Midbrain (tissue), 1 donor: ENCODE data around the gene CEP164.
"Not testable (repeated sequence)": the region's sequence is repeated elsewhere in the genome, so short reads cannot be mapped to it uniquely, and the experiment has no call there.

ENCODE experiments used
- DNase-seq: peaks from one replicate; lab custom pipeline; 2025; lab: John Stamatoyannopoulos, UW

The CEP164 gene

DNA sequence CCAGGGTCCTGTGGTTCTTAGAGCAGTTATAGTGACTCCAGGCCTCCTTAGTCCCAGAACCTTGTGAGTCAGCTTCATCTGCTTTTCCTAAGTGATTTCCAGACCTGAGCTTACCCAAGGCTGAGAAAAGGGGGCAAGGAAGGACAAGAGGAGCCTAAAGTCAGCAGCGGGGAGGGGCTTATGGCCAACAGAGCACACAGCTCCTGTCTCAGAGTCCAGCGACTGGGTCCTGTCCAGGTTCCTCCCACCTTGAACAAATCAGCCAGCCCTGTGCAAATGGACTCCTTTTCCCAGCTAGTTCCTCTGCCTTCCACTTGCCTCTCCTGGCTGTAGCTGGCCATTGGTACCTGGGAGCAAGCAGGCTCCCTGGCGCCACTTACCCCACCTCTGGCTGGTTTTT lies 22.5 kb upstream of the CEP164 start:
- no peak for DNase-seq

GRCh38 chr11:117309310-117309709 lies 18.3 kb upstream of the CEP164 start:
- DNase-seq: no peak

GRCh38 chr11:117313091-117313490 lies 14.6 kb upstream of the CEP164 start:
- DNase-seq: no peak

DNA sequence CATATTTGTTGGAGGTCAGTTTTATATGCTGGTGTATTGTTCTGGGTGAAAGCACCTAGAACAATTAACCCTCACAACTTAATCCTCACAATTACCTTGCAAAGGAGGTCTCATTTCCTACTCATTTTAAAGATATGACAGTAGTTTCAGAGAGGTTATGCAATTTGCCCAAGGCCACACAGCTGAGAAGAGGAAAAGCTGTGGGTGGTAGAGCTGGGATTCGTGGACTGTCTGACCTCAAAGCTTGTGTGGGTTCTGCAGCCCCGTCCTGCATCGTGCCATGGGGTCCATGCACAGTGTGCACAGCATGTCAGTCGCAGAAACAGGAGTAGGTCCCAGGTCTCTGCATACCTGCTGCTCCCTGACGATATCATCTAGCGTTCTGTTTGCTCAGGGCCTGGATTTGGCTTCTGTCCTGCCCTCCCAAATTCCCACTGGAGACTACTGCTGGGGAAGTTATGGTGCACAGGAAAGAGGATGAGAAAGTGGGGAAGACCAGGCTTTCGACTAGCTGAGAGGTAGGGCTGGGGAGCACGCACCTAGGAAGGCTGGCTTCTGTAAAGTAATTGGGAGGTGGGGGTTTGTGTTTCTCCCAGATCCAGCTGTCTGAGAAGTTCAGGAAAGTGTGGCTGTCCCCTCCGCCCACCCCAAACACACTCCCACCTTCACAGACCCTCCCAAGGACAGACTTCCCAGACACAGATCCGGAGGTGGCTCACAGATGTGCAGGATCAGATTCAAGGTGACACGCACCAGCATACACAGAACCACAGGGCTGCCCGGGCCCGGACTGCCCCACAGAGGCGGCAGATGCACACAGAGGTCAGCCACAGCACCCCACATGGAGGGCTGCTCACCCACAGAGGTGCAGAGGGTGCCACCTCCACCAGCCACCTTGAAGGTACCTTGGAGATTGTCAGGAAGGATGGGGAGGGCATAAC lies 13.6 kb upstream of the CEP164 start:
- no peak for DNase-seq

DNA sequence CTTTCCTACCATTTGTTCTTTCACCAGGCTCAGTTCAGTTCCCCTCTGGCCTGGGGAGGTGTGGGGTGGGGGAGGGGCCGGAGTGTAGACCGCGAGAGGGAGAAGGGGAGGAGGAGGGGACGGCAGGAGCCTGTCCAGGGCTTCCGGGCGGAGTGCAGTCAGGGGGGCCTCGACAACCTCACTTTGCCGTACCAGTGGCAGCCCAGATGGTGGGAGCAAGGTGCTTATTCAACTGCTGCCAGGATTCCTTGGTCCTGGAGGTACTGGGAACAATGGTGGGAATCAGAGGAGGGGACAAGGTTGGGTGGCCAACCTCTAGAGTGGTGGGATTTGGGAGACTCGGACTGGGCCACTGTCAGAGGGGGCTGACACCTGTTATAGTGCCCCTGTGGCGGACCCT lies 12.8 kb upstream of the CEP164 start:
- DNase-seq: no peak

GRCh38 chr11:117315285-117316196 lies 12.1 kb upstream of the CEP164 start:
- no peak for DNase-seq

- DNase-seq: peak; percentile 89
These were observed 11.3 kb upstream of the CEP164 start, which contains the start of gene BACE1 for GRCh38 chr11:117316197-117316961. Gene BACE1 (minus strand): TSS chr11:117316256. CDS start chr11:117315795, 461 bp downstream.

DNA sequence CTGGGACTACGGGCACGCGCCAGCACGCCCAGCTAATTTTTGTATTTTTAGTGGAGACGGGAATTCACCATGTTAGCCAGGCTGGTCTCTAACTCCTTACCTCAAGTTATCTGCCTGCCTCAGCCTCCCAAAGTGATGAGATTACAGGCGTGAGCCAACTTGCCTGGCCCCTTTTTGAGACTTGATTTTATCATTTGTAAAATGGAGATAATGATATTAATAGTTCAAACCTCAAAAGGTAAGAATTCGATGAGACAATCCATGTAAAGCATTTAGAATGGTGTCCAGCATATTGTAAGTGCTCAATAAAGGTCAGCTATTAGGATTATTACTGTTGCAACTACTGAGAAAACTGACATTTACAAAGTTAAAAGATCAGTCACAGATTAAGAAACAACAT lies 8.9 kb upstream of the CEP164 start:
- DNase-seq: no peak

GRCh38 chr11:117319214-117319840 lies 8.3 kb upstream of the CEP164 start:
- DNase-seq: no peak

GRCh38 chr11:117327255-117327566 lies 443 bp upstream of the CEP164 start:
- DNase-seq: not testable (repeated sequence)

DNA sequence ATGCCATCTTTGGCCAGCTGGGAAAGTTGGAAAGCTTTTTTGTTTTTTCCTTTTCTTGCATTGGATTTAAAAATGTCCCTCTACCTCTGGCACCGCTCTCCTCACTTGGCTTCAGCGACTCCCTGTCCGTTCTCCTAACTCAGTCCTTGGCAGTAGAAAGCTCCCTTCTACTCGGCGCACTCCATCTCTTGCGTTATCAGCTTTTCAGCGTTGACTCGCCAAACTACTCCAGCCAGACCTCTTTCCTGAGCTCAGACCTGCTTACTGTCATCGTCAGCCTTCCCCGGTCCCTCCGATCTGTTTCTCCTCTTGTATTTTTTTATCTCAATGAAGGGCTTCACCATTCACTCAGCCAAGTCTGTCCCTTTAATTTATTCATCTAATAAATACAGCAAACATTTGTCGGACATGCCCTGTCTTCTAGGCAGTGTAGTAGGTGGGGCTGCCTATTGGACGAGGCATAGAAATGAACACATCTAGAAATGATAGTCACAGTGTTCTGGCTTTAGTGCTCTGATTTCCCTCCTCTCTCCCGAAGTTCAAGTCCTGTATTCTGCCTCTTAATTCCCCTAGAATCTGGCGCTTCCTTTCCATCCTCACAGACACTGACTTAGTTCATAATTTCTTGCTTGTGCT lies 839 bp downstream of the CEP164 start:
- peak; percentile 63 for DNase-seq

DNA sequence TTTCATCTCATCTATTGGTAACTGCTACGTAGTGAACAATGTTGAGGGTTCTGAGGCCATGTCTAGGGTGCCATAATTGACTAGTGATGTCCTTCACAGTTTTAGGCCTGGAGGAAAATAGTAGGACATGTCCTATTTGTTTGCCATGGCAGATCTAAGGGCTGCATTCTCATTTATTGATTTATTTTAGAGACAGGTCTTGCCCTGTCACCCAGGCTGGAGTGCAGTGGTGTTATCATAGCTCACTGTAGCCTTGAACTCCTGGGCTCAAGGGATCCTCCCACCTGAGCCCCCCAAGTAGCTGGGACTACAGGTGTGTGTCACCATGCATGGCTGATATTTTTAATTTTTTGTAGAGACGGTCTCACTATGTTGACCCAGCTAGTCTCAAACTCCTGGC lies 5.2 kb downstream of the CEP164 start:
- DNase-seq: no peak

DNA sequence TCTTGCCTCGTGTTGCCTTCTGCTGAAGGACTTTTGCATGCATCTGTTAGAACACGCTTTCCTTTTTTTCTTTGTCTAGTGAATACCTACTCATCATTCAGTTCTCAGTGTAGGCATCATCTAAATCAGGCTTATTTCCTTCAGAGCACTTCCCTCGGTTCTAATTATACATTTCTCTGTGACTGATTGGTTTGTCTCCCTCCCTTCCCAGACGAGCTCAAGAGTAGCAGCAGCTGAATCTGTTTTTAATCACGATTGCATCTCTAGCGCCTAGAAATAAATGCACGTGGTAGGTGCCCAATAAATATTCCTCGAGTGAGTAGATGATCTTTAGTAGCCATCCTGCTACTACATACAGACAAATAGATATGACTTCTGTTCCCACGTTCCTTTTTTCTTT lies 6.3 kb downstream of the CEP164 start:
- no peak for DNase-seq

DNA sequence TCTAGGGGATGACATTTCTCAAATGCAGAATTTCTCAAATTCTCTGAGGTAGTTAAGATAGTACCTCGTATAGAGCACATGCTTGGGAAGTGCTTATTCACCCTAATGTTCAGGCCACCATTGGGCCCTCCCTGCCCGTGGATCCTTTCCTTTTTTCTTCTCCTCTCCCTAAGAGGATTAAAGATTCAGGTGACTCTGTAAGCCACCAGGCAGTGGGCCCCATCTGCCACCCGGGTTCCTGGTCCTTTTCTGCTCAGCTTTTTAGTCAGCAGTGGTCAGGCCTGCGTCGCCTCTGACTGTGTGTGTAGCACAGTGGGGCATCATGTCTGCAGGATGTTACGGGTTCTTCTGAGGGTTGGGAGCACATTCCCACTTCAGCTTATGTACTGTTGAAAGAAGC lies 7.2 kb downstream of the CEP164 start:
- DNase-seq: no peak

DNA sequence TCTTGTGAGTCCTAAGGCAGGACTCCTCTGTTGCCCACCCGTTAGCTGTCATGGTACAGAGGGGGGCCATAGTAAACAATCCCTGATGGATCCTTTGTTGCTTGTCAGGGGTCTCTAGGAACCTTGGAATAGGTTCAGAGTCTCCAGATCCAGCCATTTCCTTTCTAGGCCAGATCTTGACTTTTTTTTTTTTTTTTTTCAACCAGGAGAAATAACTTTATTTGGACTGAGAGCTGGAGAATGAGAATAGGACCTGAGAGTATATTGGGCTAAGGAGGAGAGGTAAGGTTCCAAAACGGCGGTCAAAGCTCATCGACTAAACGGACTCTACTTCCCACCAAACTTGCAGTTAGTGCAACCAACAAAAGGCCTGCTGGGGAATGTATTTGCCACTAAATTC lies 7.7 kb downstream of the CEP164 start:
- no peak for DNase-seq

DNA sequence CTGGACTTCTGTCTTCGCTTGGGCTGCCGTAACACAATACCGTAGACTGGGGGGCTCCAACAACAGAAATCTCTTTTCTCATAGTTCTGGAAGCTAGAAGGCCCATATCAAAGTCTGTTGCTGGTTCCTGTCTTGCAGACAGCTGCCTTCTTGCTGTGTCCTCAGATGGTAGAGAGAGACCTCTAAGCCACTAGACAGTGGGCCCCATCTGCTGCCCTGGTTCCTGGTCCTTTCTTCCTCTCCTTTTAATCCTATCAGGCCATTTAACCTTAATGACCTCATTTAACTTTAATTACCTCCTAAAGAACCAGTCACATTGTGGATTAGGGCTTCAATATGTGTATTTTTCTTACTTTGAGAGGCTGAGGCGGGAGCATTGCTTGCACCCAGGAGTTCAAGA lies 9.4 kb downstream of the CEP164 start:
- no peak for DNase-seq

DNA sequence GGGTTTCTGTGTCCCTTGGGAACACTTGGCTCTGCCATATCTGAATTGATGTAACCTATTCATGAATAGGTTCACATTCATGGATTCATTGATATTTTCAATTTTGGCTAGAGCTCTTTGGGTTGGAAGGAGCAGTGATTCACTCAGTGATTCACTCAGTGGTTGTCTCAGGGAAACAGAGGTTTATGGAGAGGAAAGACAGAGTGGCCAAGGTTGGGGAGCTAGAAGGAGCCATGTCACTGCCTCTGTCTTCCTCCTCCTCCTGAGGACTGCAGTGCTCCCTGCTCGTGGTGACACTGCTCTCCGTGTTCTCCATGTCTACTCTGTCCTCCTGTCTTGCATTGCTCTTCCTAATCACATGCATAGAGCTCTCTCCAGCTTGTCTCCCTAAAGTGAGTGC lies 17.4 kb downstream of the CEP164 start:
- DNase-seq: no peak

DNA sequence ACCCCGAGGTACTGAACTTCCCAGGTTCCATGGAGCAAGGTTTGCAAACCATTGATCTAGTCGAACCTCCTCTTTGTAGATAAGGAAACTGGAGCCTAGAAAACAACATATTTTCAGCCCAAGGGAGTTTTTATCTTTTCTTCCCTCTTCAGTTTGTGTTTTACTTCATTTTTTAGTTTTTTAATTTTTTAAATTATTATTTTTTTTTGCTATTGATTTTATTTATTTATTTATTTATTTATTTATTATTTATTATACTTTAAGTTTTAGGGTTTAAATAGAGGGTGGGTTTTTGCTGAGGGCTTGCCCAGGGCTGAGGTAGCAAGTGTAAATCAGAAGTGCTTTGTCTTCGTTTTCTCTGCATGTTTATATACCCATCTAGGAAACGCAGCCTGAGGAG lies 26.9 kb downstream of the CEP164 start:
- no peak for DNase-seq

GRCh38 chr11:117356126-117356890 lies 28.7 kb downstream of the CEP164 start:
- DNase-seq: no peak

- no peak for DNase-seq
These were observed 33.8 kb downstream of the CEP164 start for GRCh38 chr11:117361432-117361831.
